ENCODE results near the gene LMBR1.
"Not testable (repeated sequence)": the region's sequence is repeated elsewhere in the genome, so short reads cannot be mapped to it uniquely, and the experiment has no call there.

DNA sequence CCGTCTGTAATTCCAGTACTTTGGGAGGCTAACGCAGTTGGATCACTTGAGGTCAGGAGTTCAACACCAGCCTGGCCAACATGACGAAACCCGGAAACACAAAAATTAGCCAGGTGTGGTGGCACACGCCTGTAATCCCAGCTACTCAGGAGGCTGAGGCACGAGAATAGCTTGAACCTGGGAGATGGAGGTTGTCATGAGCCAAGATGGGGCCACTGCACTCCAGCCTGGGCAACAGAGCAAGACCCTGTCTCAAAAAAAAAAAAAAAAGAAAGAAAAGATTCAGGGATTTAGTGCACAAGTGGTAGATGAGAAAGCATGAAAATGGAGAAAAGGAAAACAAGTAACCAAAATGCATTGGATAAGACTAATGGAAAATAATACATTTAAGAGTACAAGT, 49.4 kb downstream of the LMBR1 start:
- TF ChIP-seq, protein P1, sequence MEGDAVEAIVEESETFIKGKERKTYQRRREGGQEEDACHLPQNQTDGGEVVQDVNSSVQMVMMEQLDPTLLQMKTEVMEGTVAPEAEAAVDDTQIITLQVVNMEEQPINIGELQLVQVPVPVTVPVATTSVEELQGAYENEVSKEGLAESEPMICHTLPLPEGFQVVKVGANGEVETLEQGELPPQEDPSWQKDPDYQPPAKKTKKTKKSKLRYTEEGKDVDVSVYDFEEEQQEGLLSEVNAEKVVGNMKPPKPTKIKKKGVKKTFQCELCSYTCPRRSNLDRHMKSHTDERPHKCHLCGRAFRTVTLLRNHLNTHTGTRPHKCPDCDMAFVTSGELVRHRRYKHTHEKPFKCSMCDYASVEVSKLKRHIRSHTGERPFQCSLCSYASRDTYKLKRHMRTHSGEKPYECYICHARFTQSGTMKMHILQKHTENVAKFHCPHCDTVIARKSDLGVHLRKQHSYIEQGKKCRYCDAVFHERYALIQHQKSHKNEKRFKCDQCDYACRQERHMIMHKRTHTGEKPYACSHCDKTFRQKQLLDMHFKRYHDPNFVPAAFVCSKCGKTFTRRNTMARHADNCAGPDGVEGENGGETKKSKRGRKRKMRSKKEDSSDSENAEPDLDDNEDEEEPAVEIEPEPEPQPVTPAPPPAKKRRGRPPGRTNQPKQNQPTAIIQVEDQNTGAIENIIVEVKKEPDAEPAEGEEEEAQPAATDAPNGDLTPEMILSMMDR (IDR thresholded peaks at IDR 0.05) = not testable (repeated sequence)
- TF ChIP-seq POLR2A (IDR thresholded peaks at IDR 0.05) = not testable (repeated sequence)

Measured in gastroesophageal sphincter (tissue), 3 donors.